Keratinocyte (primary cell): ENCODE results near the gene TGIF1. TPM values are rescaled to one million over a fixed set of nuclear protein-coding genes. Genes with fewer than 3 reads are reported as not detected.
A peak's percentile ranks its signal among the peaks of the same experiment; 100 is the strongest.

Source experiments
- DNase-seq: peaks from one replicate; pipeline ENCODE4 v3.0.0-alpha.2; 2011; ENCODE audit warnings: low read depth, missing footprints, low spot score
- FAIRE-seq: peaks from 2 replicates; lab custom pipeline; 2011; peaks lifted over from hg19 to GRCh38; lab: Jason Lieb, UNC
- H2AFZ ChIP-seq: 2 replicates; pipeline ENCODE4 v1.6.0; 2012; ENCODE audit warnings: low read length, control low read depth, inconsistent platforms; ENCODE audit not compliant: control insufficient read depth
- H3K27ac ChIP-seq: 2 replicates; pipeline ENCODE4 v1.5.1; 2011; ENCODE audit warnings: low read length; ENCODE audit not compliant: control insufficient read depth, insufficient read depth
- H3K27me3 ChIP-seq: 3 replicates; pipeline ENCODE4 v1.6.0; 2011; ENCODE audit warnings: low read length; ENCODE audit not compliant: control insufficient read depth, insufficient read depth; ENCODE audit errors: extremely low read depth
- H3K36me3 ChIP-seq, 2 experiments: 2 replicates in 1 of 2; 3 replicates in 1 of 2; pipeline ENCODE4 v1.5.1; 2011; ENCODE audit warnings: low read length in 2 of 2, mild to moderate bottlenecking in 1 of 2; ENCODE audit not compliant: control insufficient read depth in 2 of 2, insufficient read depth in 2 of 2; ENCODE audit errors: extremely low read depth in 1 of 2
- H3K4me1 ChIP-seq: 3 replicates; pipeline ENCODE4 v1.5.1; 2011; ENCODE audit warnings: low read length; ENCODE audit not compliant: control insufficient read depth, insufficient read depth; ENCODE audit errors: extremely low read depth
- H3K4me2 ChIP-seq: 3 replicates; pipeline ENCODE4 v1.6.0; 2011; ENCODE audit warnings: low read depth, low read length; ENCODE audit not compliant: control insufficient read depth, insufficient read depth; ENCODE audit errors: extremely low read depth
- H3K4me3 ChIP-seq, 3 experiments: fragments of 200-600 bp in 1 of 3; sonication (generic) in 1 of 3; 2 replicates in 2 of 3; 3 replicates in 1 of 3; pipeline ENCODE4 v1.5.1; 2011 to 2016; ENCODE audit warnings: low read length in 3 of 3, mild to moderate bottlenecking in 3 of 3, control low read depth in 2 of 3, inconsistent platforms in 1 of 3, low read depth in 1 of 3, mixed read lengths in 1 of 3, mixed run types in 1 of 3, moderate library complexity in 1 of 3; ENCODE audit not compliant: control insufficient read depth in 2 of 3, insufficient read depth in 2 of 3; ENCODE audit errors: extremely low read depth in 1 of 3
- H3K79me2 ChIP-seq: 2 replicates; pipeline ENCODE4 v1.6.0; 2012; ENCODE audit warnings: low read length; ENCODE audit not compliant: control insufficient read depth, insufficient read depth
- H3K9ac ChIP-seq: 3 replicates; pipeline ENCODE4 v1.6.0; 2011; ENCODE audit warnings: low read length; ENCODE audit not compliant: control insufficient read depth, insufficient read depth; ENCODE audit errors: extremely low read depth
- H3K9me1 ChIP-seq: 3 replicates; pipeline ENCODE4 v1.6.0; 2011; ENCODE audit warnings: low read length; ENCODE audit not compliant: control insufficient read depth, insufficient read depth; ENCODE audit errors: extremely low read depth
- H3K9me3 ChIP-seq: 2 replicates; pipeline ENCODE4 v1.5.1; 2012; ENCODE audit warnings: low read depth, low read length; ENCODE audit not compliant: control insufficient read depth
- H4K20me1 ChIP-seq: 3 replicates; pipeline ENCODE4 v1.6.0; 2011; ENCODE audit warnings: low read length; ENCODE audit not compliant: control insufficient read depth, insufficient read depth; ENCODE audit errors: extremely low read depth
- CTCF ChIP-seq, 3 experiments: IDR thresholded peaks in 1 of 3; conservative IDR thresholded peaks in 1 of 3; optimal IDR thresholded peaks in 1 of 3; 2 replicates in 2 of 3; 3 replicates in 1 of 3; pipeline versions ENCODE3 to v1.5.1; 2011; ENCODE audit warnings: low read length in 3 of 3, mild to moderate bottlenecking in 3 of 3, moderate library complexity in 2 of 3, control low read depth in 1 of 3, inconsistent platforms in 1 of 3; ENCODE audit not compliant: insufficient read depth in 2 of 3; ENCODE audit errors: extremely low read depth in 1 of 3
- EZH2 ChIP-seq: IDR thresholded peaks from one replicate; pipeline ENCODE4 v1.6.1; 2012; ENCODE audit warnings: inconsistent platforms, mild to moderate bottlenecking, low read length, moderate library complexity
- dilution Hi-C: fragments of 300-500 bp; cut with MboI; formaldehyde crosslinking; loops from one replicate; pipeline ENCODE4 v1.7.0; 2020; ENCODE audit warnings: low sequenced_read_pairs; ENCODE audit not compliant: extremely low pct_ligation_motif_present
- polyA plus RNA-seq, 5 experiments: library from polyadenylated mRNA; depleted of rRNA in 3 of 5; stranded (reverse) in 3 of 5; stranded (forward) in 1 of 5; unstranded in 1 of 5; fragments of >200 nt; gene quantifications; 1 replicate in 1 of 5; 2 replicates in 3 of 5; 3 replicates in 1 of 5; pipeline versions ENCODE4 v1.2.1 to v1.2.3, GENCODE V29; 2011 to 2012; ENCODE audit warnings: missing spikeins in 2 of 5, low read depth in 1 of 5, low replicate concordance in 1 of 5

The TGIF1 gene
- polyA plus RNA-seq, 1 donor (not counting 4 experiments of a cell fraction or from before 2014, with no cell fraction given): 115 TPM

- no peak for FAIRE-seq
- H3K36me3 ChIP-seq: peaks cover 20 to 45% of the 10 kb centered on the region in 2 experiments
- DNase-seq: no peak
- peak overlapping the region in 2 of 3 experiments; percentile 94 to 100 for H3K4me3 ChIP-seq
- dilution Hi-C loops: no loop called here
- peaks cover 29% of the 10 kb centered on the region for H4K20me1 ChIP-seq
- H3K4me1 ChIP-seq: peaks cover 50% of the 10 kb centered on the region
- H3K27me3 ChIP-seq: no peaks in the 10 kb centered on the region
- peak overlapping the region; percentile 99 for H3K27ac ChIP-seq
- H2AFZ ChIP-seq: no peak overlapping the region
- peak overlapping the region; percentile 100 for H3K9ac ChIP-seq
- peaks cover 90% of the 10 kb centered on the region for H3K79me2 ChIP-seq
- no peaks in the 10 kb centered on the region for H3K9me3 ChIP-seq
- no peak for TF ChIP-seq CTCF (optimal IDR thresholded peaks at IDR 0.05 in 1 of 3, IDR thresholded peaks at IDR 0.05 in 1 of 3, conservative IDR thresholded peaks at IDR 0.05 in 1 of 3; ENCODE audit: extremely low read depth in 1 of 3, insufficient read depth in 2 of 3, low read length in 3 of 3)
- no peaks in the 10 kb centered on the region for H3K9me1 ChIP-seq
- H3K4me2 ChIP-seq: peak overlapping the region; percentile 83
Measured at GRCh38 chr18:3455090-3455635, 5.2 kb downstream of the TGIF1 start.

- Histone ChIP-seq H3K9me3 (no peaks in the 10 kb centered on the region), H3K79me2 (peaks cover 81% of the 10 kb centered on the region), H2AFZ (no peak overlapping the region), H3K4me3 (peak overlapping the region in 2 of 3 experiments; percentile 94 to 100), H3K27me3 (no peaks in the 10 kb centered on the region), H3K9ac (peak overlapping the region; percentile 100), H3K36me3 (peaks cover 20 to 49% of the 10 kb centered on the region in 2 experiments), H3K9me1 (no peaks in the 10 kb centered on the region), H3K27ac (peak overlapping the region; percentile 99), H4K20me1 (peaks cover 29% of the 10 kb centered on the region), H3K4me1 (peaks cover 50% of the 10 kb centered on the region), H3K4me2 (peak overlapping the region; percentile 83)
- dilution Hi-C loops: no loop called here
- TF ChIP-seq EZH2 (no peak), CTCF (optimal IDR thresholded peaks at IDR 0.05 in 1 of 3, IDR thresholded peaks at IDR 0.05 in 1 of 3, conservative IDR thresholded peaks at IDR 0.05 in 1 of 3; ENCODE audit: extremely low read depth in 1 of 3, insufficient read depth in 2 of 3, low read length in 3 of 3) (no peak)
- peak; percentile 76 for FAIRE-seq
- no peak for DNase-seq
Measured at GRCh38 chr18:3455907-3456685, 6.1 kb downstream of the TGIF1 start.
